Measurements from ENCODE around the gene FGFR2.
"Not testable (repeated sequence)": the region's sequence is repeated elsewhere in the genome, so short reads cannot be mapped to it uniquely, and the experiment has no call there.

The FGFR2 gene

DNA sequence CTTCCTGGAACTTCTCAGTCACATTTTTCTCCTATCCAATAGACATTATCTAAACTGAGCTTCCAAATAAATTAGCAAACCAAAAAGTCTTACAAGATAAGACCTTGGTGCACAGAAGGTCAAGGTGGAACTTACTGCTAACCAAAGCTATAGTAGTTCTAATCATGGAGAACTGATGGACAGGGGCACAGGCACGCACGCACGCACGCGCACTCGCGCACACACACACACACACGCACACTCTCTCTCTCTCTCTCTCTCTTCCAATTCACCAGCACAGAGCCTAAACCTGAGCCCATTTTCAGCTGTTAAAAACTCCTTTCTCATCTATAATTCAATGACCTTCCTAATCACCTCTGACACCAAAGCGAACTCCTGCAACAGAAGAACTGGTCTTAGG, 7.5 kb downstream of the FGFR2 start:
- no peak for DNase-seq (ENCODE audit: low read depth in 2 of 2)

DNA sequence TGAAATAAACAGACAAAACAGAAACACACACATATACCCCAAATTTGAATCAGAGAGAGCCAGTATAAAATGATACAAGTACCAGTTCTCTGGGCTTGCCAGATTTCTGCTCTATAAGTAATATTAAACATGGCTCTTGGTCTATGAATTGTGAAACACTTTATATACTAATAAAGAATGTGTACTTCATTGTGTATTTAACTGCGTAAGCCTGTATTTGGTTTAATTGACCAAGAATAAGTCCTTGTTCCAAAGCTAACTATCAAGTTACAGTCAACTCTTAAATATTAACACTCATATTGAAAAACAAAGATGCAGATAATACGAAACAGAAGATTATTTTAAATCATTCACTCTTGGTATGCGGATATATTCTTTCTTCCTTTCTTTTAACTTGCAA, 8.7 kb downstream of the FGFR2 start:
- no peak for DNase-seq (ENCODE audit: low read depth in 2 of 2)

- no peak for DNase-seq (ENCODE audit: low read depth in 2 of 2)
These were observed 14.4 kb downstream of the FGFR2 start for GRCh38 chr10:121583857-121584256.

GRCh38 chr10:121583258-121583657, 15.0 kb downstream of the FGFR2 start:
- no peak for DNase-seq (ENCODE audit: low read depth in 2 of 2)

DNA sequence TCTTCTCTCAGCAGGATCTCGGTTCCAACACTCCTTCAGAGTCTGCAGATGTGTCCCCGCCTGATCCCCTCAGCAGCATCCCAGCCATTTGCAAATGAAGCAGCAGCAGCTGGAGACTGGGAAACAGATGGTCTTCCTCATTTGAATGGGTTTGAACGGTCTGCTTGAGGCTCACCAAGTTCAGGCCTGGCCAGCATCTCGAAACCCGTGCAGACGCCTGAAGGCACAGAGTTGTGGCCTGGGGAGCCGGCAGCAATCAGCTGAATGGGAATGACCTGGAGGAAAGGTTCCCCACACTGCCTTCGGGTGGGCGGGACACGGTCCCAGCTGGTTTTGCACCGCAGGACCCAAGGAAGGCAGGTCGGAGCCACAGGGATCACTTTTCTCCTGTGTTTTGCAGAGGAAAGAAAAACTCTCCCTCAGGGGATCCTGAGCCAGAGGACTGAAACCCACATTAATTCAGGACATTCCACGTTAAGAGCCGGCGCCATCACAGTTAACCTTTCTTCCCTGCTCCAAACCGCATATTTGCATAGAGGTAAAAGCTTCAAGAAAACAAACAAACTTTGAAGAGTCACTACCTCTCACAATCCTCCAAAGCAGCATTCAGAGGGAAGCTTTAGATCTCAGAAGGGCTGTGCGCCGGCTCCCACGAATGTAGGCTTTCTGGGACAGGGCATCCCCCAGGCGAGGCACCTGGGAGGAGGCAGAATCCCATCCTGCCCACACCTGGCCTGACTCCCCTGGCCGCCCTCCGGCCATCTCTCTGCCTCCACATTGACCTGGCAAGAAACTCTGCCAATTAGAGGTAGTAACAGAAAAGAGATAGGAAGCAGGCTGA, 17.7 kb downstream of the FGFR2 start:
- no peak for DNase-seq (ENCODE audit: low read depth in 2 of 2)

GRCh38 chr10:121579656-121580055, 18.6 kb downstream of the FGFR2 start:
- no peak for DNase-seq (ENCODE audit: low read depth in 2 of 2)

GRCh38 chr10:121578965-121579364, 19.3 kb downstream of the FGFR2 start:
- DNase-seq (ENCODE audit: low read depth in 2 of 2), result no peak

DNA sequence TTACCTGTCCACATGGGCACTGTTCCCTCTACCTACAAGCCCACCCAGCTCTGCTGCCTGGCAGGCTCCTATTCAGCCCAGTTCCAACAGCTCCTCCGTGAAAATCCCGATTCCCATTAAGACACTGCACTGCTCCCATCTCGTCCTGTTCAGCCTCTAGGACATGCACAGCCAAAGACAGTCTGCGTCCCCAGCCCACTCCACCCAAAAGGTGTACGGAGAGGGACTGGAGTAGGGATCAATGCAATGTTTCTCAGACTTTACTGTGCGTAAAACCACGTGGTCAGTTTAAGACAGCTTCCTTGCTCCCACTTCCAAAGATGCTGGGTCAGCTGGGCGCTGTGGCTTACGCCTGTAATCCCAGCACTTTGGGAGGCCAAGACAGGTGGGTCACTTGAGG, 19.9 kb downstream of the FGFR2 start:
- no peak for DNase-seq (ENCODE audit: low read depth in 2 of 2)

GRCh38 chr10:121577568-121577967, 20.7 kb downstream of the FGFR2 start:
- no peak for DNase-seq (ENCODE audit: low read depth in 2 of 2)

GRCh38 chr10:121576139-121576538, 22.1 kb downstream of the FGFR2 start:
- DNase-seq (ENCODE audit: low read depth in 2 of 2), result no peak

- DNase-seq (ENCODE audit: low read depth in 2 of 2), result no peak
These were observed 23.6 kb downstream of the FGFR2 start for GRCh38 chr10:121574519-121575166.

DNA sequence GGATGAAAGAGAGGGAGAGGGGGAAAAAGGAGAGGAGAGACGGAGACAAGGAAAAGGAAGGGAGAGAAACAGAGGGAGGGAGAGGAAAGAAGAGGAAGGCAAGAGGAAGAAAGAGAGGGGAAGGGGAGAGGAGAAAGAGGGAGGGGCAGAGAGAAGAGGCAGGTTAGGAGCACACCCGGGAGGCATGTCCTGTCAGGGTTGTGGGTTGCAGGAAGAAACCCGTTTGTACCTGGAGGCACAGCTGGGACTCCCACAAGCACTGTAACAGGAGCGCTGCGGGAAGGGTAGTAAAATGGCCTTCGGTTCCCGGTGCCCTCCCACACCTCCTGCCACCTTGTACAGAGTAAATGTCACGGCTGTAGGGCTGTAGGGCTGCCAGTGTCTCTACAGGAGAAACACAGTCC, 24.7 kb downstream of the FGFR2 start:
- DNase-seq (ENCODE audit: low read depth in 2 of 2), result no peak

GRCh38 chr10:121572859-121573537, 25.2 kb downstream of the FGFR2 start:
- no peak for DNase-seq (ENCODE audit: low read depth in 2 of 2)

- DNase-seq (ENCODE audit: low read depth in 2 of 2), result no peak
These were observed 27.9 kb downstream of the FGFR2 start for GRCh38 chr10:121570315-121570714.

DNA sequence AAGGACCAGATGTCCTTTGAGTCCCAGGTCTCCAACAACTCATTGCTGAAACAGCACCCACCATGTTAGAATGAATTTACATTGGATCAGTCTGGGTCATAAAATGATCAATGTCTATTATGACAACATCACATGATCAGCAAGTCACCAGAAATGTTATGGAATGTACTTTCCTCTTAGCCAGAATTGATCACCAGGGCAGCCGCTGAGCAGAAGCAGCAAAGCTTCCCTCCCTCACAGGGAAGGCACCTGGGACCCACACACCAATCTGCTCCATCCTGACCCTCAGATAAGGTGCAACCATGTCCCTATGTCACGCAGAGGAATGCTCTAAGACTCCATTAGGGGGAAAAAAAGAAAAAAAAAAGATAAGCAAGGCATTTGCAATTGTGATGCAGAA, 30.0 kb downstream of the FGFR2 start:
- DNase-seq (ENCODE audit: low read depth in 2 of 2), result no peak

DNA sequence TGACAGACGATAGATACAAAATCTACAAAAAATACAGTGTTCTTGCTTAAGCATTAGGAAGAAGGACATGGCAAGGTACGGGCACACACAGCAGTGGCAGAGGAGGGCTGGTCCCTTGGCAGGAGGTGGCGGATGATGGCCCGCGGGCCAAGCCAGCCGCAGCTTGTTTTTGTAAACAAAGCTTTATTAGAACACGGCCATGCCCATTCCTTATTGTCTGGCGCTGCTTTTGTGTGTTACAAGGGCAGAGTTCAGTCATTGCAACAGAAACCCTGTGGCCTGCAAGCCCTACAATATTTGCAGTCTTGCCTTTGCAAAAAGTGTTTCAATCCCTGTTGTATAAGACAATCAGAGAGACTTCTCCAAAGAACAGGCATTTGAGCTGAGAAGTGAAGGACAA, 30.7 kb downstream of the FGFR2 start:
- no peak for DNase-seq (ENCODE audit: low read depth in 2 of 2)

- no peak for DNase-seq (ENCODE audit: low read depth in 2 of 2)
These were observed 31.5 kb downstream of the FGFR2 start for GRCh38 chr10:121566755-121567154.

DNA sequence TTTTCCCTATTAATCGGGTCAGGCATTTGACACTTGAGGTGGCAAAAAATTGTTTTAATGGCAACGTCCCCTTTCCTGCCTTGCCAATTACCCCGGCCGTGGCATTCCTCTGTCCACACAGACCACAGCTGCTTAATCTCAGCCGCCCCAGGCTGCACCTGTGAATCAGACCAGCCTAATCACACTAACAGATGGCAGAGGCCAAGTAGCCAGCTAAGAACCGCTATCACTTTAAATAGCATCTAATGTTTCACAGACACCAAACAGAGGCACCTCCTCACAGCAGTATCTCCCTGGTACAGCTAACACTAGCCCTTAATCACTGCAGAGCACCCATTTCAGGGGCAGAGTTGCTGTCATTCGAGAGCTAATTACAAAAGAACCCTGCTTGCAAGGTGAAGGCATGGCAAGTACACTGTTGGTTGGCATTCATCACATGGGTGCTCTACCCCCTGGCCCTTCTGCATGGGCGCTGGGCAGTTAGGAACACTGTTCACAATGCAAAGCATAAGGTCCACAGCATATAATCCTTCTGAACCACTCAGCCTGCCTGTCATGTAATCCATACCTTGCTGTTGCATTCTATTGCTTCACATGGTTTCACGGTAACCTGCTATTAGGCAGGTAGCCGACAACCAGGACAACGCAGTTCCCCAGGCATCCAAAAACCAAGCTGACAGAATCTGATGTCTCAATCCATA, 38.8 kb downstream of the FGFR2 start:
- DNase-seq (ENCODE audit: low read depth in 2 of 2), result no peak

DNA sequence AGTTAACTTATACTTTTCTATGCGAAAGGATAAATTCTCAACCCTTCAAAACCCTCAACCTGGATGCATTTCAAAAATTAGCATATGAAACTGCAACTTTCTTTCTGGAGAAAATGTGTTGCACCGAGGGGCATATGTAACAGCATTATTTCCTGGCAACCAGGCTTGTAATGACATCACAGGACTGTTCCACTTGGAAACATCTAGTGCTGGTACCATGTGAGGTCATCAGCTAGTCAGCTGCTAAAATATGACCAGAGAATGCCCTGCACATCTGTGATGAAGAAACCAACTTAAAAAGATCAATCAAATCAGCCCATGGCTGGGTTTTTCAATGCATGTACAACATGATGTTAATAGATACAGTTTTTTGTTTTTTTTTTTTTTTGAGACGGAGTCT, 40.0 kb downstream of the FGFR2 start:
- DNase-seq (ENCODE audit: low read depth in 2 of 2), result no peak

DNA sequence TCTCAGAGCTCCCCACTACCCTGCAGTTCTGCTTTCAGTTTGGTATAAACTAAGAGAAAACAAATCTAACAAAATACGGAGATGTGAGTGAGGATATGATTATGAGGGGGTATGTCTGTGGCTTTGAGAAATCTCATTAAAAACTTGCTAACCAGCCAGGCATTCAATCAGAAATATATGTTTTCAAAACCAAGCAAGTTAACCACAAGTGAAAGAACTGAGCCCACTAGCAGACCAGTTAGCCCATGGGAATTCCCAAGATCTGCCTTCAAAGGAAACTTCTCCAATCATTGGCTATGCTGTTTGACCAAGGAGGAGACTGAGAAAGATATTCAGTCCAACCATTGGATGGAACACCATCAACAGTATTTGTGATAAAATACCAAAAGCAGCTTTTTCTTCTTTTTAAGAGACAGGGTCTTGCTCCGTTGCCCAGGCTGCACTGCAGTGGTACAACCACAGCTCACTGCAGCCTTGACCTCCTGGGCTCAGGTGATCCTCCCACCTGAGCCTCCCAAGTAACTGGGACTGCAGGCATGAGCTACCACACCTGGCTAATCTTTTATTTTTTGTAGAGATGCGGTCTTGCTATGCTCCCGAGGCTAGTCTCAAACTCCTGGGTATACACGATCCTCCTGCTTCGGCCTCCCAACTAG, 41.2 kb downstream of the FGFR2 start:
- DNase-seq (ENCODE audit: low read depth in 2 of 2), result no peak

- DNase-seq (ENCODE audit: low read depth in 2 of 2), result no peak
These were observed 41.8 kb downstream of the FGFR2 start for GRCh38 chr10:121556455-121556854.

DNA sequence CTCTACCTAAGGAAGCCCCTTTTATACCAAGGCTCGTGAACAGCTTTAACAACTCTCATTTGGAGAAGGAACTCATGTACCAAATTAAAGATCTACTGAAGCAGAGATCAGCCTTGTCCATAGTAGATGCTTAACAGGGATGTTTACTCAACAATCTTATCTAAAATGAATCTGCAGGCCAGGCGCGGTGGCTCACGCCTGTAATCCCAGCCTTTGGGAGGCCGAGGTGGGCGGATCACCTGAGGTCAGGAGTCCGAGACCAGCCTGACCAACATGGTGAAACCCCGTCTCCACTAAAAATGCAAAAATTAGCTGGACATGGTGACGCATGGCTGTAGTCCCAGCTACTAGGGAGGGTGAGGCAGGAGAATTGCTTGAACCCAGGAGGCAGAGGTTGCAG, 43.3 kb downstream of the FGFR2 start:
- DNase-seq (ENCODE audit: low read depth in 2 of 2), result not testable (repeated sequence)
